ENCODE data around the gene PGAP3.

- TF ChIP-seq, protein P1, sequence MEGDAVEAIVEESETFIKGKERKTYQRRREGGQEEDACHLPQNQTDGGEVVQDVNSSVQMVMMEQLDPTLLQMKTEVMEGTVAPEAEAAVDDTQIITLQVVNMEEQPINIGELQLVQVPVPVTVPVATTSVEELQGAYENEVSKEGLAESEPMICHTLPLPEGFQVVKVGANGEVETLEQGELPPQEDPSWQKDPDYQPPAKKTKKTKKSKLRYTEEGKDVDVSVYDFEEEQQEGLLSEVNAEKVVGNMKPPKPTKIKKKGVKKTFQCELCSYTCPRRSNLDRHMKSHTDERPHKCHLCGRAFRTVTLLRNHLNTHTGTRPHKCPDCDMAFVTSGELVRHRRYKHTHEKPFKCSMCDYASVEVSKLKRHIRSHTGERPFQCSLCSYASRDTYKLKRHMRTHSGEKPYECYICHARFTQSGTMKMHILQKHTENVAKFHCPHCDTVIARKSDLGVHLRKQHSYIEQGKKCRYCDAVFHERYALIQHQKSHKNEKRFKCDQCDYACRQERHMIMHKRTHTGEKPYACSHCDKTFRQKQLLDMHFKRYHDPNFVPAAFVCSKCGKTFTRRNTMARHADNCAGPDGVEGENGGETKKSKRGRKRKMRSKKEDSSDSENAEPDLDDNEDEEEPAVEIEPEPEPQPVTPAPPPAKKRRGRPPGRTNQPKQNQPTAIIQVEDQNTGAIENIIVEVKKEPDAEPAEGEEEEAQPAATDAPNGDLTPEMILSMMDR (conservative IDR thresholded peaks at IDR 0.05; ENCODE audit: low read depth, low read length) = no peak
- no peak for TF ChIP-seq EZH2 (IDR thresholded peaks at IDR 0.05; ENCODE audit: low read length, unreplicated experiment)
Observed at GRCh38 chr17:39627712-39628516, 59.9 kb downstream of the PGAP3 start.

All from PC-3 (cell line).